Type B pancreatic cell (in vitro differentiated cells): ENCODE data around the gene PSMA6. TPM values are rescaled to one million over a fixed set of nuclear protein-coding genes. Genes with fewer than 3 reads are reported as not detected.
"Not testable (repeated sequence)": the region's sequence is repeated elsewhere in the genome, so short reads cannot be mapped to it uniquely, and the experiment has no call there.

Source experiments
- DNase-seq: peaks from one replicate; pipeline ENCODE4 v3.0.0; 2021; ENCODE audit warnings: mixed read lengths; ENCODE audit not compliant: unreplicated experiment; ENCODE audit errors: extremely low spot score
- H3K27ac Mint-ChIP-seq: 2 replicates; pipeline ENCODE4 v1.8.0; 2021; ENCODE audit warnings: mild to moderate bottlenecking, mixed read lengths
- H3K27me3 Mint-ChIP-seq: 2 replicates; pipeline ENCODE4 v1.8.0; 2021; ENCODE audit warnings: mixed read lengths
- H3K36me3 Mint-ChIP-seq: 2 replicates; pipeline ENCODE4 v1.8.0; 2021; ENCODE audit warnings: mixed read lengths
- H3K4me1 Mint-ChIP-seq: one replicate; pipeline ENCODE4 v1.8.0; 2021; ENCODE audit warnings: mixed read lengths; ENCODE audit not compliant: unreplicated experiment
- H3K4me3 Mint-ChIP-seq: 2 replicates; pipeline ENCODE4 v1.8.0; 2021; ENCODE audit warnings: mild to moderate bottlenecking, mixed read lengths
- H3K9me3 Mint-ChIP-seq: 2 replicates; pipeline ENCODE4 v1.8.0; 2021; ENCODE audit warnings: mixed read lengths
- total RNA-seq: library from RNA; stranded (reverse); gene quantifications from 2 replicates; pipeline ENCODE4 v1.2.1, GENCODE V29; 2021; ENCODE audit warnings: low replicate concordance
- TF ChIP-seq, protein P1 (sequence below): fragments of 200-600 bp; sonication (generic); conservative IDR thresholded peaks from 2 replicates; pipeline ENCODE4 v1.5.0; 2021; ENCODE audit warnings: antibody characterized with exemption, mild to moderate bottlenecking

PSMA6 gene
- total RNA-seq, 1 donor from 2014 or later, result 172 TPM

DNA sequence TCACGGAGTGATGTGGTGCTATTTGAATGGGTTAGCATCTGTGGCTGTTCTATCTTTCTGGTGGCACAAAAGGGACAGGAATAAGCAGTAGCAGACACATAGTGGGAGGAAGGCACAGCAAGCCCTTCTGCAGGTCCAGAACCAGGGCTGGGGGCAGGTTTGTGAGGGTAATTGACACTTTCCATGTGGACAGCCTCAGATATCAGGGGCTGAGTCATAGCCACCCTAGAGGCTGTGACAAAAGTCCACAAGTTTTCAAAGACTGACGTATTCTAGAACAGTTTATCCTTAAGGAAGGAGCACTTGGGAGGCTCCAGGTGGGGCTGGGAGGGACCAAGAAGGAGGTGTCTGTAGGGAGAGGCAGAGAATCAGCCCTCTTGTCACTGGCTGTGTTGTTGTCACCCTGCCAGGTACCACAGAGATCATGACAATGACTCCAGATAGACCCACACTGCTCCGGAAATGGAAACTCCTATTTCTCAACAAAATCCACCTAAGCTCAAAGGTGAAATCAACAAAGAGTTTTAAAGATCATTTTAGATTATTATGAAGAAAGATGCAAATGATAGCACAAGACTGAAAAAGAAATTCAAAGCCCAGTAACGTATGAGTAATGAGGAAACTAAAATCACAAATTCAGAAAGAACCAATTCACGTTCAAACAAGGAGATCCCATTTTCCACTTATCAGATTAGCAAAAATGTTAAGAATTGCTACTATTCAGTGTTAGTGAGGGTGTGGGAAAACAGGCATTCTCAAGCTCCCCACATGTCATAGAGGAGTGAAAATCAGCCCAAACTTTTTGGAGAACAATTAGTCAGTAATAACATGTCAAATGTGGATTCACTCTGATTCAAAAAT, 64.0 kb downstream of the PSMA6 start:
- Mint-ChIP-seq H3K36me3 (no peaks in the 10 kb centered on the region), H3K4me3 (peak overlapping the region; percentile 29), H3K9me3 (no peaks in the 10 kb centered on the region), H3K27me3 (no peaks in the 10 kb centered on the region), H3K4me1 (peaks cover 24% of the 10 kb centered on the region), H3K27ac (peak overlapping the region; percentile 95)
- DNase-seq, result no peak
- TF ChIP-seq, protein P1, sequence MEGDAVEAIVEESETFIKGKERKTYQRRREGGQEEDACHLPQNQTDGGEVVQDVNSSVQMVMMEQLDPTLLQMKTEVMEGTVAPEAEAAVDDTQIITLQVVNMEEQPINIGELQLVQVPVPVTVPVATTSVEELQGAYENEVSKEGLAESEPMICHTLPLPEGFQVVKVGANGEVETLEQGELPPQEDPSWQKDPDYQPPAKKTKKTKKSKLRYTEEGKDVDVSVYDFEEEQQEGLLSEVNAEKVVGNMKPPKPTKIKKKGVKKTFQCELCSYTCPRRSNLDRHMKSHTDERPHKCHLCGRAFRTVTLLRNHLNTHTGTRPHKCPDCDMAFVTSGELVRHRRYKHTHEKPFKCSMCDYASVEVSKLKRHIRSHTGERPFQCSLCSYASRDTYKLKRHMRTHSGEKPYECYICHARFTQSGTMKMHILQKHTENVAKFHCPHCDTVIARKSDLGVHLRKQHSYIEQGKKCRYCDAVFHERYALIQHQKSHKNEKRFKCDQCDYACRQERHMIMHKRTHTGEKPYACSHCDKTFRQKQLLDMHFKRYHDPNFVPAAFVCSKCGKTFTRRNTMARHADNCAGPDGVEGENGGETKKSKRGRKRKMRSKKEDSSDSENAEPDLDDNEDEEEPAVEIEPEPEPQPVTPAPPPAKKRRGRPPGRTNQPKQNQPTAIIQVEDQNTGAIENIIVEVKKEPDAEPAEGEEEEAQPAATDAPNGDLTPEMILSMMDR, result no peak

- H3K9me3 Mint-ChIP-seq, H3K27ac Mint-ChIP-seq, H3K36me3 Mint-ChIP-seq, H3K4me1 Mint-ChIP-seq, H3K27me3 Mint-ChIP-seq, DNase-seq, H3K4me3 Mint-ChIP-seq: not testable (repeated sequence)
Measured at GRCh38 chr14:35359655-35360054, 67.5 kb downstream of the PSMA6 start.

DNA sequence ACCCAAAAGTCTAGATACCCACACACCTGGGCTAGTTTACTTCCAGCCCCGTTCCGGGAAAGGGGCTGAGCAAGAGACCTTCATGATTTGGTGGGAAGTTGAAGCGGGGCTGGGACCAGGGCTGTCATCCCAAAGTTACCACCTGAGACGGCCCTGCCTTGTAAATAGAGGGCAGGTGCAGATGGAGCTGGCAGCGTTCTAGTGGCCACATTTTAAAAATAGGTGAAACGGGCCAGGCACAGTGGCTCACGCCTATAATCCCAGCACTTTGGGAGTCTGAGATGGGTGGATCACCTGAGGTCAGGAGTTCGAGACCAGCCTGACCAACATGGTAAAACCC, 68.9 kb downstream of the PSMA6 start:
- H3K36me3 Mint-ChIP-seq, result no peaks in the 10 kb centered on the region
- peaks cover 5% of the 10 kb centered on the region for H3K4me1 Mint-ChIP-seq
- H3K27me3 Mint-ChIP-seq, result no peaks in the 10 kb centered on the region
- H3K27ac Mint-ChIP-seq, result no peak overlapping the region
- H3K9me3 Mint-ChIP-seq, result no peaks in the 10 kb centered on the region
- no peak overlapping the region for H3K4me3 Mint-ChIP-seq
- no peak for DNase-seq
- TF ChIP-seq, protein P1, result no peak

DNA sequence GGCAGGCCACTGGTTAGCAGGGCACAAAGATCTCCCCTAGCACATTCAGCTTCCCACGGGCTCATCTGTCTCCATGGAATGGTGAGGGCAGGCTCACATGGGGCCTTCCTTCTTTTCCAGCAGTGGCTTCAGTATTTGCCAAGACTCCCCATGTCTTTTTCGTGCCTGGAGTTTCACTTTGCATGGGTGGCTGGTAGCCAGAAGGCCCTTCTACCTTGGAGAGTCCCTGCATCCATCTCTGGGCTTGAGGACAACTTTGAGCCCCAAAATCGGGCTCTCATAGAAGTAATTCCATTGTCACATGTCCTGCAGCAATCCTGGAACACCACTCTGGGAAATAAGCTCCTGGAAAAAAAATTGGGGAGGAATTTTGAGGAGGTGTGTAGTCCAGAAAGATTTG, 70.3 kb downstream of the PSMA6 start:
- TF ChIP-seq, protein P1, result no peak
- Mint-ChIP-seq H3K9me3 (no peaks in the 10 kb centered on the region), H3K36me3 (no peaks in the 10 kb centered on the region), H3K4me1 (no peaks in the 10 kb centered on the region), H3K27me3 (no peaks in the 10 kb centered on the region), H3K27ac (no peak overlapping the region), H3K4me3 (no peak overlapping the region)
- no peak for DNase-seq

DNA sequence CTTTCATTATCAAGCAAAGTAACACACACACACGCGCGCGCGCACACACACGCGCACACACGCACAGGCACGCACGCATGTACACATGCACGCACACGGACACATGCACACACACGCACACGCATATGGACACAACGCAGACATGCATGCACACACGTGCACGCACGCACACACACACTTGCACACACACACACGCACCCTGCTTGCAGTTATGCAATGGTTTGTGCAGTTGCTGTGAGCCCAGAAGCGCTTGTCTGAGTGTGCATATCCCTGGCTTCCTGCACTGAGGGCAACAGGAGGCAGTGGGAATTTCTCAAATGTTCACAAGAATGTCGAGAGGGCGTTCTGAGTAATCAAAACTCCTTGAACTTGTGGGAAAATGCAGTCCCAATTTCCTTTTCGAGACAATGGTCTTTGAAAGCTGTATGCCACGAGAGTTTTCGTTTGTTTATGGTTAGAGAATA, 70.8 kb downstream of the PSMA6 start:
- no peak overlapping the region for H3K27ac Mint-ChIP-seq

More for the DNA sequence above, 70.8 kb downstream of the PSMA6 start:
- Mint-ChIP-seq H3K9me3 (no peaks in the 10 kb centered on the region), H3K4me1 (no peaks in the 10 kb centered on the region), H3K36me3 (no peaks in the 10 kb centered on the region), H3K27me3 (no peaks in the 10 kb centered on the region), H3K4me3 (no peak overlapping the region)
- TF ChIP-seq, protein P1, result no peak
- no peak for DNase-seq
